Keratinocyte (primary cell): Measurements from ENCODE around the gene PHOX2A.

Experiments used
- EZH2 ChIP-seq: IDR thresholded peaks from one replicate; pipeline ENCODE4 v1.6.1; 2012; ENCODE audit warnings: inconsistent platforms, mild to moderate bottlenecking, low read length, moderate library complexity
- TF ChIP-seq, protein P1 (sequence below), 3 experiments: IDR thresholded peaks in 1 of 3; conservative IDR thresholded peaks in 1 of 3; optimal IDR thresholded peaks in 1 of 3; 2 replicates in 2 of 3; 3 replicates in 1 of 3; pipeline versions ENCODE3 to v1.5.1; 2011; ENCODE audit warnings: low read length in 3 of 3, mild to moderate bottlenecking in 3 of 3, moderate library complexity in 2 of 3, control low read depth in 1 of 3, inconsistent platforms in 1 of 3; ENCODE audit not compliant: insufficient read depth in 2 of 3; ENCODE audit errors: extremely low read depth in 1 of 3

DNA sequence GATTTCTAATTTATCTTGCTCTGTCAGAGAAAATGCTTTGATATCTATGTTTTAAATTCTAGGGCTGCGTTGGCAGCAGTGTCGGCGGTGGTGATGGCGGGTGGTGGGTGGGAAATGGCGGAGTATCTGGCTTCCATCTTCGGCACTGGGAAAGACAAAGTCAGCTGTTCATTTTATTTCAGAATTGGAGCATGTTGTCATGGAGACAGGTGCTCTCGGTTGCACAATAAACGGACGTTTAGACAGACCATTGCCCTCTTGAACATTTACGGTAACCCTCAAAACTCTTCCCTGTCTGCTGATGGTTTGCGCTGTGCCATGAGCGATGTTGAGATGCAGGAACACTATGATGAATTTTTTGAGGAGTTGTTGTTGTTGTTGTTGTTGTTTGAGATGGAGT, 36.1 kb upstream of the PHOX2A start:
- TF ChIP-seq, protein P1, sequence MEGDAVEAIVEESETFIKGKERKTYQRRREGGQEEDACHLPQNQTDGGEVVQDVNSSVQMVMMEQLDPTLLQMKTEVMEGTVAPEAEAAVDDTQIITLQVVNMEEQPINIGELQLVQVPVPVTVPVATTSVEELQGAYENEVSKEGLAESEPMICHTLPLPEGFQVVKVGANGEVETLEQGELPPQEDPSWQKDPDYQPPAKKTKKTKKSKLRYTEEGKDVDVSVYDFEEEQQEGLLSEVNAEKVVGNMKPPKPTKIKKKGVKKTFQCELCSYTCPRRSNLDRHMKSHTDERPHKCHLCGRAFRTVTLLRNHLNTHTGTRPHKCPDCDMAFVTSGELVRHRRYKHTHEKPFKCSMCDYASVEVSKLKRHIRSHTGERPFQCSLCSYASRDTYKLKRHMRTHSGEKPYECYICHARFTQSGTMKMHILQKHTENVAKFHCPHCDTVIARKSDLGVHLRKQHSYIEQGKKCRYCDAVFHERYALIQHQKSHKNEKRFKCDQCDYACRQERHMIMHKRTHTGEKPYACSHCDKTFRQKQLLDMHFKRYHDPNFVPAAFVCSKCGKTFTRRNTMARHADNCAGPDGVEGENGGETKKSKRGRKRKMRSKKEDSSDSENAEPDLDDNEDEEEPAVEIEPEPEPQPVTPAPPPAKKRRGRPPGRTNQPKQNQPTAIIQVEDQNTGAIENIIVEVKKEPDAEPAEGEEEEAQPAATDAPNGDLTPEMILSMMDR (optimal IDR thresholded peaks at IDR 0.05 in 1 of 3, IDR thresholded peaks at IDR 0.05 in 1 of 3, conservative IDR thresholded peaks at IDR 0.05 in 1 of 3; ENCODE audit: extremely low read depth in 1 of 3, insufficient read depth in 2 of 3, low read length in 3 of 3) = no peak
- no peak for TF ChIP-seq EZH2
